Hematopoietic multipotent progenitor cell treated with erythropoietin and hydrocortisone succinate and interleukin-3 and kit ligand, for 8 days (in vitro differentiated cells): ENCODE results near the gene CCDC85C.
A peak's percentile ranks its signal among the peaks of the same experiment; 100 is the strongest.

Source experiments
- DNase-seq: peaks from one replicate; pipeline ENCODE4 v3.0.0-alpha.2; 2015

The CCDC85C gene

DNA sequence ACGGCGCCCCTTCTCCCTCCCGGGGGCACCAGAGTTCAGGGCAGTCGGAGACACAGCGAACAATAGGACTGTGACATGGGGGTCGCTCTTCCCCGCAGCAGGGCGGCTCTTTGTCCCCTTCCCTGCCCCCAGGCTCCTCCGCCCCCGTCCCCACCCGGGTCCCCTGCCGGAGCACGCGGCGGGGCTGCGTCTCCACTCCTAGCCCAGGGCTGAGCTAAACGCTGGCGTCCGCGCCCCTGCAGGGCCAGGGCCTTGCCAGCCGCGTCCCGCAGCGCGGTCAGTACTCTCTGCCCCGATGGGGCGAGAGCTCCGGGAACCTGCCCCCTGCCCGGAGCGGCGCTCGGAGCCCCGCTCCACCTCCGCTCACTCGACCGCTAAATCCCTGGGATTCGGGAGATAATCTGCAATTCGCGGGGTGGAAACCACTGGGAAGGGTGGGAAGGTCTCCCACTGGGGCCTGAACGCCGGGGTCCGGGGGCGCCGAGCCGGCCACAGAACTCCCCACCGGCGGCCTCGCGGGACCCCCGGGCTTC, 825 bp upstream of the CCDC85C start:
- DNase-seq, result no peak

DNA sequence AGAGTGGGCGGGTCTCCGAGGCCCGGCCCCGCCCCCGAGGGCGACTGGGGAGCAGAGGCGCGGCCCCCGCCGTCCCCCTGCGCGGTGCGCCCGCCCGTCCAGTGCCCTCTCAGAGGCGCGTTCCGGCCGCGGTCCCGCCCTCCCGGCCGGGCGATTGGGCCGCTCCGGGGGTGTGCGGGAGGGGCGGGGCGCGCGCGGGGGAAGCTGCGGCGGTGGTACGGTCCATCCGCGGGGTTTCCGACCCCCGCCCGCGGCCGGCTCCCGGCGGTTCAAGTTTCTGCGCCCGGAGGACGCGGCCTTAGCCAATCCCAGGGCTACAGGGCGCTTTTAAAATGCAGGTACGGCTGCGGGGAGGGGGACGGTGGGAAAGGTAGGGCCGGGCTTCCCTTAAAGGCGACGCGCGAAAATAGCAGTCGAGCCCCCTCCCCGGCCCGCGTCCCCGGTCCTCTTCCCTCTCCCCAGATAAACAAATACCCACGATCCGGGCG, 315 bp upstream of the CCDC85C start:
- DNase-seq, result peak; percentile 74

DNA sequence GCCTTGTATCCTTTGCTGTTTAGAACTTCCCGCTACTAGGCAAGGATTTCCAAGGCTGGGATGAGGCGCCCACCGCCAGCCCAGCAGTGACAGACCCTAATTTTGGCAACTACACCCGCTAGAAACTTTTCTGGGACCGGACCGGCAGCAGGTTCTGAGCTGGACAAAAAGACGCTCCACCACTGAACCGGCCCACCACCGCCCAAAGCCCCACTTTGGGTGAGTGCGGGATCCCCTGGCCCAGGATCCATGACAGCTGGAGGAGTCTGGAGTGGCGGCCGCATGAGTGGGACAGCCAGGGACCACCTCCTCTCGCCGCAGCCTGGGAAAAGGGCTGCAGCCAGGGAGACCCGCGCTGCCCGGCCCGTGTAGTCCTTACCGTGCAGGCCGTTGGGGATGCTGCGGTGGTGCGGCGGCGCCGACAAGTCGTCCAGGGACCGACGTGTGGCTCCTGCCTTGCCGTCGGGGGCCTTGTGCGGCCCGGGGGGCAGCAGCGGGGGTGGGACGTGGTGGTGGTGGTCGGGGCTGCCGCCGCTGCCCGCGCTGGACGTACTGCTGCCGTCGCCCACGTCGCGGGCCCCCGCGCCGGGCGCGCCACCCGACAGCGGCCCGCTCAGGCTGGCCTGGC, 1.1 kb downstream of the CCDC85C start:
- no peak for DNase-seq

DNA sequence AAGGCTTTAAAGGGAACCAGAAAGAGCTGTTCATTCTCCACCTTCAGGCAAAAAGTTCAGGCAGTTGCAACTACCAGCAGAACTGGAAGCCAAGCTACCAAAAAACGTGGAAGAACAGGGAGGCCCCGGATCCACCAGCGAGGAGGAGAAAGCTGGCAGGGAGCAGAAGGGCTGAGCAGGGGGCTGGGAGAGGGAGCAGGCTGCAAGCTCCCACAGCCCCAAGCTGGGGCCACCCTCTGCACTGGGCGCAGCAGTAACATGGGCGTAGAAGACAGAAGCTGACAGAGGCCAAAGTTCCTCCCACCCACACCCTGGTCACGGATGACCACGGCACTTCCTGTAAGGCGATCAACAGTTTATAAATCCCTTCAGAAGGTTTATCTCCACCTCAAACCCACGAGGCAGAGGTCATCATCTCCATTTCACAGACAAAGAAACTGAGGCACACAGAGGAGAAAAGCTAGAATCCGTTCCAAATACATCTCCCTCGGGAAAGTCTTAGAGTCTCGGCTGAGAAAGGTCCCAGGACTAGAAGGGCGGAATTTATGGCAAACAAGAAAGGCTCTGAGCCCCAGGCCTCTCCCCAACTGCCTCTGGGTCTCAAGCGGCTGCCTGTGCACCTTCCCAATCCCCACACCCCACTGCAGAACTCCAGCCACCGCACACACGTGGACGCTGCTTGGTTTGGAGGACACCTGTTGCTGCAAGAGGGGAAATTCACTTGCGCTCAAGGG, 1.8 kb downstream of the CCDC85C start:
- no peak for DNase-seq

DNA sequence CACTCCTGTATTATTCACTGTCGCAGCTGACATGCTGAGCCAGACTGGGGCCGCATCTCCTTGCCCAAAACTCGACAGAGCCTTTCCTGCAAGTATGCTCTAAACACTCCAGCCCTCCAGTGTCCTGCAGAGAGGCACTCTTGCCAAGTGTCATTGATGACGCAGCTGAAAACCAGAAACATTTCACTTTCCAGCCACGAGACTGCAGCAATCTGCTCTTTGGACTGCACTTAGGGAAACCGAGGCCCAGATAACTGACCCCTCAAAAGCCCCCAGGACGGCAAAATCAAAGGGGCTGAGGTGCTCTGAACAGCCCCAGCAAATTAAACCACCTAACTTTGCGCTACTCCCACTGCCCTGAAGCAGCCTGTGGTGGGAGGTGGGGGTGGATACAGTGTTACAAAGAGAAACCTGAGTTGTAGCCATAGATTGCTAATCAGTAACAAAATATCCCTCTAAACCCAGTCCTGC, 2.6 kb downstream of the CCDC85C start:
- no peak for DNase-seq

DNA sequence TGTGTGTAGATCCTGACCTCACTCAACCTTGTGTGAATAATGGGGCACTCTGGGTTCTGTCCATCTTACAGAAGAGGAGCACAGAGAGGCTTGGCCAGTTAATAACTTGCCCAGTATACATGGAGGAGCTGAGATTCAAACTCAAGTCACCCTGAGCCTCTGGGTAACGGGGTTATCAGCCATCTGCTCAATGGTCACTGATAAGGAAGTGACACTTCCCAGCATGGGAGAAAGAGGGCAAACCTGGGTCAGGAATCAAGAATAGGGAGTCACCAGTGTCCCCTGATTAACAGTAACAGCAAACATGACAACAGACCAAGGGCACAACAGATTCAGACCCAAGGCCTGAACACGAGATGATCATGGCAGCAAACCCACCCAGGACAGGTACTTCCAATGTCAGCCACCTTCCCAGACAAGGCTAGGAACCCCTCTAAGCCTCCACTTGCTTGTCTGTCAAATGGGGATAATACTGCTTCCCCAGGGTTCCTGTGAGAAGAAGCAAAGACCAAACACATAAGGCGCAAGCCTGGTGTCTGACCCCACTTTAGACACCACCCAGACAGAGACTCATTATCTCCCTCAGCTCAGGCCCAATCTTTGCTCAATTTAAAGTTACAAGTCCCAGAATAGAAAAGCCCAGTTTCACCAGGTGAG, 3.6 kb downstream of the CCDC85C start:
- no peak for DNase-seq

DNA sequence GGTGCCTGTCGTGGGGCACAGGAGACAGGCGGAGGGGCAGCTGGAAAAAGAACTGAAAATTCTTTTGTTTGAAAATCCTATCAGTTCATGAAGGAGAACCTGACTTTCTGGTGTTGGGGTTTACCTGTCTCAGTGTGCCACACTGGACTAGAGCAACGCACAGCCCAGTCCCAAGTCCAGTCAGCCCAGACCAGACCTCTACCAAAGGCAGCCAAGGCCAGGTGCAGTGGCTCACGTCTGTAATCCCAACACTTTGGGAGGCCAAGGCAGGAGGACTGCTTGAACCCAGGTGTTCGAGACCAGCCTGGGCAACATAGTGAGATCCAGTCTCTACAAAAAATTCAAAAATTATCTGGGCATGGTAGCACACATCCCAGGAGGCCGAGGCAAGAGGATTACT, 4.6 kb downstream of the CCDC85C start:
- DNase-seq, result no peak

DNA sequence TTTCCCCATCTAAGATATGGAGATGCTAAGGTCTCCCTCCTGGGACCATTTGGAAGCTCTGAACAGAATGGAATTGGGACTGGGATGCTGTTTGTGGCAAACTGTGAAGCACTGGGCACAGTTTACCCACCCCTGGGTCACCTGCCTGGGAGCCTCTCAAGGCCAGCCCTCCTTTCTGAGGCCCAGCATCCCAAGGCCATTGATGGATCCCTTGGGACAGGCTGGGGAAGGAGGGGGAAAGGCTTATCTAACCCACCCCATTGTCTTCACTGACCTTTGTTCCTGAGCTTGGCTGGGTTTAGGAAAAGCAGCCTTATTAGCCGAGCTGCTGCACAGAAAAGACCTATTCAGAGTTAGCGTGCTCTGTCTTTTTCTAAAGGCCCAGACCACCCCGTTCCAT, 5.2 kb downstream of the CCDC85C start:
- DNase-seq, result no peak

DNA sequence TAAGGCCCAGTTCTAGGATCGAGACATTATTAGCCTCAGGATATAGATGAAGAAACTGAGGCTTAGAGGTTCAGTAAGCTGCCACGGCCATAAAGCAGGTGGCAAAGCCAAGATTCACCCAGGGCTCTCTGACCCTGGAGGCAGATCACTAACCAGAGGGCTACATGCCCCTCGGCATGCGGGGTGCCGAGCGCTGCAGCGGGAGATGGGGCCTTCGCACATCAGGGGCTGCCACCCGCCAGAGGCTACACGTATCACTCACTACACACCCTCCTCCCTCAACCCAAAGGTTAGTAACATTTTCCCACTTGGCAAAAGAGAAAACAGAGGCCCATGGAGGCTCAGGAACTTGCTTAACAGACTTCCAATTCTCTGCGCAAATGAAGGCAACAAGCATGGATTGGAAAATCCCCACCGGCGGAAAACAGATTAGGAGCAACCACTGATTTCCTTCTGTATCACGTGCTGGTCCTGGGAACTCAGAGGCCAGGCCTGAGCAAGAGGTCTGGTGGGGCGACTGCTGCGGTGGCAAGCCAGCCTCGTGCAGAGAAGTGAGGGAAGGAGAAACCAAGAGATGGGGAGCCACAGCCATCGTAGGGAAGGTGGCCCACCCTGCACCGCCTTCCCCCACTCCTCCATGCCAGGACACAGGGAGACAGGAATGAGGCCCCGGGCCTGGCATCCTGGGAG, 6.0 kb downstream of the CCDC85C start:
- no peak for DNase-seq

DNA sequence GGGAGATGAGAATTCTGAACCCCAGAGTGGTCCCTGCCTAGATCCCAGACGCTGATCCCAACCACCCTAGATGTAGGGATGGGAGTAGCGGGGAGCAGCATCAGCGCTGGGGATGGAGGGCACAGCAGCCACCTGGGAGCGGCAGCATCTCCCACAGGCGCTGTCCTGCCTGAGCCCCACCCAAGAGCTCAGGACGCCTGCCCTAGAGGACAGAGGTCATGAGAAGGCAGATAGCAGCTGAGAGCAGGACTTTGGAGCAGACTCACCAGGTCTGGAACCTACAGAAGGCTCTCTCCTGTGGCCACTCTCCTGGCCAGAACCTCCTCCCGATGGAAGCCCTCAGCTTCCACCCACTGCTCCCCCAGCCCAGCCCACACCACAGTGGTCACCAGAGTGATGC, 7.2 kb downstream of the CCDC85C start:
- no peak for DNase-seq

DNA sequence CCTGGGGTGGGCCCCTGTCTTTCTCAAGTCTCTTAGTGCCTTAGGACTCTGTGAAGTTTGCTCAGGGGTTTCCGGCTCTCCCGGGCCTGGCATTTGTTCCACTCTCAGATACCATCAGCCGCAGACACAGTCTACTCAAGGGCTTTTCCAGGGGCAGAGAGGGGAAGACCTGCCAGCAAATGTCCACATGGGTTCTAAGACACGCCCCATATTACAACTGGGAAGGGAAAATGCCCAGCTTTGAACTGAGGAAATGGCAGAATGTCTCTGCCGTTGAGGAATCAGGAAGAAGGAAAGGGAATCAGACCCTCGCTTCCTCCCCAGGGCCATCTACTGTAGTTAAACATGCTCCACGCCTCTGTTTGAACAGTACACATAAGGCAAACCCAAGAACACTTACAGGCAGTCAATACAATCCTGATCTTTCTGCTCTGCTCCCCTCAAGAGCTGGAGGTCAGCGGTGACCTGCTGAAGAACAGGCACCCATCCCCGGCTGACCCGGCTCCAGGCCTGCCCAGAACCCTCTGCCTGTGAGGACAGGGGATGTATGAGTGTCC, 7.9 kb downstream of the CCDC85C start:
- no peak for DNase-seq

DNA sequence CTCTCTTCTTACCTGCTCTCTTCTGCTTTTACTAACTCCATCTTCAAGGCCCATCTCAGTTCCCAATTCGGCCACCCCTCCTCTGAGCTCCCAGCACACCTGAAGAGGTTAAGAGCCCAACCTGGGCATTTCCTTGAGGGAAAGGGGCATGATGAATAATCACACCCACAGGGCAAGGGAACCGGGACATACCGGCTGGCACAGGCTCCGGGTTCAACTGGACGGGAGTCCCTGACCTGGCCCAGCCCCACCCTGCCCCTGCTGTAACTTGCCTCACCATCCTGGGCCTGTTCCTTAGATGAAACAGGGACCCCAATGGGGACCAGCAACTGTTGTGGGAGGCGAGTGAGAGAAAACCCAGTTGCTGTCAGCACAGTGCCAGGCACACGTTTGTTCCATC, 8.5 kb downstream of the CCDC85C start:
- no peak for DNase-seq

DNA sequence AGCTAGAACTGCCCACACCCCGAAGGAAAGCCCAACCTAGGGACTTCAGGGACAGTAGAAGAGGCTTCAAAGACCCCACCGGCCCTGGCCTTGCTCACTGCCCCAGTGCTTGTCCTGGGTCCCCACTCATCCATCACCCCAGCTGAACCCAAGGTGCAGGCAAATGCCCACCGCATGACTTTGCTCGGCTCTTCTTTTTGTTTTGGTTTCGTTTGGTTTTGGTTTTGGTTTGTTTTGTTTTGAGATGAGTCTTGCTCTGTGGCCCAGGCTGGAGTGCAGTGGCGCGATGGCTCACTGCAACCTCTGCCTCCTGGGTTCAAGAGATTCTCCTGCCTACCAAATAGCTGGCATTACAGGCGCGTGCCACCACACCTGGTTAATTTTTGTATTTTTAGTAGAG, 9.0 kb downstream of the CCDC85C start:
- DNase-seq, result no peak

DNA sequence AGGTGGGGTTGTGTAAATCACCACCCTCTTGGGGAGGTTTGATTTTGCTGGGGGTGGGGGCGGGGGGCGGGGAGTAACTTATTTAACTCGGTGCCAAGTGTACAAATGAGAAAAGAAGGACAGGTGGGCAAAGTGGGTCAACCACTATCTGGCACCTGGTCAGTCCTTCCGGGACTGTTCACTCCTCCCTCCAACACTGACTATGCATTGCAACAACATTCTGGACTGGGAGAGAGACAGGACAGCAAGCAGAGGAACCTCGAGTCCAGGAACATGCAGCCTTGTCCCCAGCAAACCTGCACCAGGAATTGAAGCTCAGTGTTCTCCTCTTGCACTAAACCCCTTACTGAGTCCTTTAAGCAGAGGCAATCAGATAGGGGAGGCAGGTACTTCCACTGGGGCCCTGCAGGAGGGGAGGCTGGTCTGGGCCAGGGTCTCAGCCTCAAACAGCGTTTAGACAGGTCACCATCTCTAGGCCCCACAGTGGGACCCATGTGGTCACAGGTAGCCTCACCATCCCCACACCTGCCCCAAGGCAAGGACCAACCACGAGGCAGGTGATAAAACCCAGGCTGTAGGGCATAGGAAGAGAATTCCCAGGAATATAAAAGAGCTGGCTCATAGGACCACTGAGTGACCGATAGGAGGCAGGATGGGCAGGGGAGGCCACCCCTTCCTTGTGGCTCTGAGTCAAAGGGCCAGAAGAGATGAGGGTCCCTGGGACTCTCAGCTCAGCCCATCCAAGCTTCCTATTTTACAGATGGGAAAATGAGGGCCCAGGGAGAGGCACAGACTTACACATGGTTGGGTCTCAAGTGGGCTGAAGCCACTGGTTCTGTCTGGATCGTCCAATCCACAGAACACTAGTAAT, 9.8 kb downstream of the CCDC85C start:
- no peak for DNase-seq

DNA sequence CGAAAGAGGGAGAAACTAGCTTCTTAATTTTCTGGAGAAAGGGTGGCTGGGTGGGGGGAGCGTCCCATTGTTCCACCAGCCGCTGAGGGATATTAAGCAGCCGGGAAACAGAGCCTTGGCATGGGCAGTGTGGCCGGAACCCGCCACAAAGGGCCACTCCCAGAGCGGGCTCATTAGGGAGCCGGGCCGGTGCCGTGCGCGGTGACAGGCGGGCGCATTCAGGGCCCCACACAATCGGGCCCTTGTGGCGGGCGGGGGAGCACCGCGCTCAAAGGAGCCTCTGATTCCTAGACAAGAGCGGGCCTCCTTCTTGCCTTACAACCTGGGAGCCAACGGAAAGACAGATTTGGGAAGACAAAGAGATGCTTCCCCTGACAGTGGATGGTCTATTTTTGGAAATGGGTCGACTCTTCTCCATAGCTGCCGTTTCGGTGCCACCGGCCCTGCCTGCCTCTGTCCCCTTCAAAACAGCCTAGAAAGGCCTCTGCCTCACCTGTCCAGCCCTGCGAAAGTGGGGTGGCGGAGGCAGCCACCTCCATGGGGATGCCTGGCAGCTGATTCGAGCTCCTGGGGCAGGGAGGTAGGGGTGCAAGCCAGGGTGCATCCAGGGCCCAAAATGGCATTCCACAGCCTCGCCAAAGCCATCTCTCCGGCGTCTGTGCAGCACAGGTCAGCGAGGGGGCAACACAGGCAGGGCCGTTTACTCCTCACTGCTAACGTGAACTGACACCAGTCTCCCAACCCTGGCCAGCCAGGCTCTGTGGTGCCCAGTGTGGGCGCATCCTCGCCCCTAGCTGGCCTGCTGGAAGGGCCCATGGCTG, 10.9 kb downstream of the CCDC85C start:
- no peak for DNase-seq

DNA sequence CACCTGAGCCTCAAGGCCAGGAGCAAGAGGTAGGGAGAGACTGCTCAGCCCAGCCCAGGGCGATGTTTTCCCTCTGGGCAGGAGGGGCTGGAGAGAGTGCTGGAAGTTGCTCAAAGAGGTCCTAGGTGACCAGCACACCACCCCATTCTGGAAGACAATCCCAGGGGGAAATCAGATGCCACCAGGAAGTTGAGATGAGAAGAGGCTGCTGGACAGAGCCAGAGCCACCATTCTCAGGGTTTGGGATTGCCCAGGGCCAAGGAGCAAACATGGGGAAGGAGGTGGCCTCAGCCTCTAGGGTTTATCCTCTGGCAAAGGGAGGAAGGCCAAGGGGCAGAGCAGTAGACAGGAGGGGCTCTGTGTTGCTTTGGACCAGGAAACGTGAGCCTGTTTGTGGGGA, 11.6 kb downstream of the CCDC85C start:
- DNase-seq, result no peak

DNA sequence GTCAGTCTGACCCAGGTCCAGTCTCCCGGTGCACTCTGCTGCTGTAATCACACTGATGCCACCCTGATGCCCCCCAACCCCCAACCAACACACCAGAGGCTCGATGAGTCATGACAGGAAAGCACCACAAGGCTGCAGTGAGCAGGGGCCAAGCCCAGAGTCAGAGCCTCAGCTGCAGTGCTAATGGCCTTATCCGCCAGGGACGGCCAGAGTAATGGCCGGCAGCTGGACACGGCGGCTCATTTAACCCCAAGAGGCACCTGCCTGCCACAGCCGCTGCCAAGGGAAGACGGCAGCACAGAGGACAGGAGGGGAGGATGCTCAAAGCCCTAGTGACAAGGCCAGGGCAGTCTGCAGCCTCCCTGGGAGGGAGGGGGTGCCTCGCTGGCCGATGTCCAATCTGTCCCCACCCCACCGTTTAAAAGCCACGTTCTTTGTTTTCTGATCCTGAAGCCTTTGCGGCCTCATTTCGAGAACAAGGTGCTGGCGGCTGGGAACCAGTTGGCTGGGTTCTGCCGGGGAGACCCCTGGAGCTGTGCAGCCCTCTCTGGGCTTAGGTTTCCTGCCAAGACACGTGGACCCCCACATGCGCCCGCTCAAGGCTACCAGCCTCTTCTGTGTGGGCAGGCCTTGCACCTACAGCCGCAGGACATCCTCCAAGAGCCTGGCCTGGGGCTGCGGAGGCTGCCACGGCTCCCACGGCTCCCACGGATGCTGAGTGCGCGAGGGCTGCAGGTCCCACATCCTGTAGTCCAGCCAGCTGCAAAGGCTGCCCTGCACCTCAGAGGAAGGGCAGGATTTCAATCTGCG, 13.1 kb downstream of the CCDC85C start:
- DNase-seq, result no peak

DNA sequence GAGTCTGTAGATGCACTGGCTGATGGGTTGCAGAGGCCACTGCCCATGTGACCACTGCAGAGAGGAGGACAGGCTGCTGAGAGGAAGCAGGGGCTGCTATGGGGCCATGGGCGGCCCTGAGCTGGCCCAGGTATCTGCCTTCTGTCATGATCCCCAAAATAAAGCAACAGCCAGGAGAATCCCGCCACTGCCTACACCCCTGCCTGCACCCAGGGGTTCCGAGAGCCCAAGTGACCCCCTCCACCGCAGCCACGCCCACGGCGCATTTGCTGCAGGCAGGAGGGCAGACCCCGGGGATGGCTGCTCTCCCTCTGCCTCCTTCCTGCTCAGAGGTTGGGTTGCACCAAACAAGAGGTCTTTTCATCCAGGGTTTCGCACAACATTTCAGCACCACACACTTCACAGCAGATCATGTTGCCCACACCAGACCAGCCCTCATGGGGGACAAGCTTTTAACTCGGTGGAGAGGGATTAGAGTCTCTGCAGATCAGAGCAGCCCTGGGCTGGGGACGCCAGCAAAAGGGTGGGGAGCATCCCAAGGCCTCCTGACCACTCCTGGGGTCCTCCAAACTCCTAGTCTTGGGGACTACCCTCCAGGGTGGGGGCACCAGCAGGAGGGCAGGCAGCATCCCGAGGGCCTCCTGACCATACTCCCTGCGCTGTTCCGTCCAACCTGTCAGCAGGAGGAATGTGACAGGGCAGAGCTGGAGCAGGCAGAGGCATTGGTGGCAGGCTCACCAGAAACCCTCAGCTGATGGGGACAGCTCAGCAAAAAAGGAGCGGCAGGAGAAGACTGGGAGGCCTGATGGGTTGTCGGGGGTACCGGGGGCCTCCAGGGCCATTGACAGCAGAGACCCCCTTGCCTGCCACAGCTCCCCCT, 14.1 kb downstream of the CCDC85C start:
- no peak for DNase-seq

DNA sequence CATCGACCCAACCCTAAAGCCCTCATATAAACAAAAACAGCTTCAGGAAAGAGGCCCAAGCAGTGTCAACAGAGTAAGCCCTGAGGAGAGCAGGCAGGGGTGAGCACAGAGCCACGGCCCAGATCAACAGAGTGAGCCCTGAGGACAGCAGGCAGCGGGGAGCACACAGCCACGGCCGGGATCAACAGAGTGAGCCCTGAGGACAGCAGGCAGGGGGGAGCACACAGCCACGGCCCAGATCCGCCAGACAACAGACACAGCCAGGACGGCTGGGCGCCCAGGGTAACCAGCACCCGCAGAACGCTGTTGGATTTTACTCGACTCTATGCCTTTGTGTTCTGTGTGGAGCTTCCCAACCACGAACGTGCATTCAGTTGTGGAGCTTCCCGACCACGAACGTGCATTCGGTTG, 15.0 kb downstream of the CCDC85C start:
- no peak for DNase-seq
